Uterus (tissue), 2 donors: ENCODE results near the gene ANKRD55.

Source experiments
- POLR2A ChIP-seq, 2 donors: fragments of 450-650 bp; IDR thresholded peaks; one replicate each; pipeline ENCODE4 v1.6.1; 2016; ENCODE audit warnings: antibody characterized with exemption in 2 of 2, mild to moderate bottlenecking in 1 of 2, moderate library complexity in 1 of 2
- TF ChIP-seq, protein P1 (sequence below), 4 experiments: fragments of 200-600 bp in 2 of 4; fragments of 450-650 bp in 2 of 4; sonication (generic) in 2 of 4; IDR thresholded peaks; one replicate each; pipeline ENCODE4 v1.5.1; 2016 to 2019; ENCODE audit warnings: antibody characterized with exemption in 4 of 4, mild to moderate bottlenecking in 2 of 4, moderate library complexity in 1 of 4

GRCh38 chr5:56179442-56179841 lies 53.7 kb downstream of the ANKRD55 start:
- TF ChIP-seq, protein P1, sequence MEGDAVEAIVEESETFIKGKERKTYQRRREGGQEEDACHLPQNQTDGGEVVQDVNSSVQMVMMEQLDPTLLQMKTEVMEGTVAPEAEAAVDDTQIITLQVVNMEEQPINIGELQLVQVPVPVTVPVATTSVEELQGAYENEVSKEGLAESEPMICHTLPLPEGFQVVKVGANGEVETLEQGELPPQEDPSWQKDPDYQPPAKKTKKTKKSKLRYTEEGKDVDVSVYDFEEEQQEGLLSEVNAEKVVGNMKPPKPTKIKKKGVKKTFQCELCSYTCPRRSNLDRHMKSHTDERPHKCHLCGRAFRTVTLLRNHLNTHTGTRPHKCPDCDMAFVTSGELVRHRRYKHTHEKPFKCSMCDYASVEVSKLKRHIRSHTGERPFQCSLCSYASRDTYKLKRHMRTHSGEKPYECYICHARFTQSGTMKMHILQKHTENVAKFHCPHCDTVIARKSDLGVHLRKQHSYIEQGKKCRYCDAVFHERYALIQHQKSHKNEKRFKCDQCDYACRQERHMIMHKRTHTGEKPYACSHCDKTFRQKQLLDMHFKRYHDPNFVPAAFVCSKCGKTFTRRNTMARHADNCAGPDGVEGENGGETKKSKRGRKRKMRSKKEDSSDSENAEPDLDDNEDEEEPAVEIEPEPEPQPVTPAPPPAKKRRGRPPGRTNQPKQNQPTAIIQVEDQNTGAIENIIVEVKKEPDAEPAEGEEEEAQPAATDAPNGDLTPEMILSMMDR (IDR thresholded peaks at IDR 0.05) = no peak
- TF ChIP-seq POLR2A (IDR thresholded peaks at IDR 0.05) = no peak
